ENCODE measurements around the gene FAM78B.

The FAM78B gene

GRCh38 chr1:166159656-166160055 lies 7.1 kb downstream of the FAM78B start:
- Histone ChIP-seq H3K9me3 (ENCODE audit: control insufficient read depth, insufficient read depth, low read length) (no peaks in the 10 kb centered on the region), H3K36me3 (ENCODE audit: control insufficient read depth, insufficient read depth, low read length) (no peaks in the 10 kb centered on the region), H3K4me1 (ENCODE audit: control insufficient read depth, insufficient read depth, low read length) (peaks cover 2% of the 10 kb centered on the region), H3K4me3 (ENCODE audit: low read depth, low read length) (no peak overlapping the region), H3K9ac (ENCODE audit: low read depth, low read length) (no peak overlapping the region), H3K27me3 (ENCODE audit: control insufficient read depth, insufficient read depth, low read length) (peaks cover 29% of the 10 kb centered on the region)

- H3K27me3 ChIP-seq (ENCODE audit: control insufficient read depth, insufficient read depth, low read length) = peaks cover under 1% of the 10 kb centered on the region
- H3K9me3 ChIP-seq (ENCODE audit: control insufficient read depth, insufficient read depth, low read length) = no peaks in the 10 kb centered on the region
- H3K9ac ChIP-seq (ENCODE audit: low read depth, low read length) = no peak overlapping the region
- no peaks in the 10 kb centered on the region for H3K36me3 ChIP-seq (ENCODE audit: control insufficient read depth, insufficient read depth, low read length)
- H3K4me3 ChIP-seq (ENCODE audit: low read depth, low read length) = no peak overlapping the region
- H3K4me1 ChIP-seq (ENCODE audit: control insufficient read depth, insufficient read depth, low read length) = no peaks in the 10 kb centered on the region
These were observed 10.1 kb downstream of the FAM78B start for GRCh38 chr1:166156674-166157073.

GRCh38 chr1:166155108-166155507 lies 11.7 kb downstream of the FAM78B start:
- no peak overlapping the region for H3K9ac ChIP-seq (ENCODE audit: low read depth, low read length)
- H3K36me3 ChIP-seq (ENCODE audit: control insufficient read depth, insufficient read depth, low read length) = no peaks in the 10 kb centered on the region
- no peaks in the 10 kb centered on the region for H3K9me3 ChIP-seq (ENCODE audit: control insufficient read depth, insufficient read depth, low read length)
- H3K4me1 ChIP-seq (ENCODE audit: control insufficient read depth, insufficient read depth, low read length) = no peaks in the 10 kb centered on the region
- H3K27me3 ChIP-seq (ENCODE audit: control insufficient read depth, insufficient read depth, low read length) = no peaks in the 10 kb centered on the region
- no peak overlapping the region for H3K4me3 ChIP-seq (ENCODE audit: low read depth, low read length)

- no peaks in the 10 kb centered on the region for H3K27me3 ChIP-seq (ENCODE audit: control insufficient read depth, insufficient read depth, low read length)
- H3K4me1 ChIP-seq (ENCODE audit: control insufficient read depth, insufficient read depth, low read length) = no peaks in the 10 kb centered on the region
- no peaks in the 10 kb centered on the region for H3K36me3 ChIP-seq (ENCODE audit: control insufficient read depth, insufficient read depth, low read length)
- no peaks in the 10 kb centered on the region for H3K9me3 ChIP-seq (ENCODE audit: control insufficient read depth, insufficient read depth, low read length)
- H3K4me3 ChIP-seq (ENCODE audit: low read depth, low read length) = no peak overlapping the region
- H3K9ac ChIP-seq (ENCODE audit: low read depth, low read length) = no peak overlapping the region
These were observed 13.1 kb downstream of the FAM78B start for GRCh38 chr1:166153525-166154314.

GRCh38 chr1:166152978-166153377 lies 13.8 kb downstream of the FAM78B start:
- Histone ChIP-seq H3K4me1 (ENCODE audit: control insufficient read depth, insufficient read depth, low read length) (no peaks in the 10 kb centered on the region), H3K36me3 (ENCODE audit: control insufficient read depth, insufficient read depth, low read length) (no peaks in the 10 kb centered on the region), H3K9me3 (ENCODE audit: control insufficient read depth, insufficient read depth, low read length) (no peaks in the 10 kb centered on the region), H3K27me3 (ENCODE audit: control insufficient read depth, insufficient read depth, low read length) (no peaks in the 10 kb centered on the region), H3K4me3 (ENCODE audit: low read depth, low read length) (no peak overlapping the region), H3K9ac (ENCODE audit: low read depth, low read length) (no peak overlapping the region)

GRCh38 chr1:166151804-166152203 lies 15.0 kb downstream of the FAM78B start:
- Histone ChIP-seq H3K9me3 (ENCODE audit: control insufficient read depth, insufficient read depth, low read length) (no peaks in the 10 kb centered on the region), H3K4me3 (ENCODE audit: low read depth, low read length) (no peak overlapping the region)

GRCh38 chr1:166145499-166145898 lies 21.3 kb downstream of the FAM78B start:
- H3K4me1 ChIP-seq (ENCODE audit: control insufficient read depth, insufficient read depth, low read length) = no peaks in the 10 kb centered on the region
- no peaks in the 10 kb centered on the region for H3K27me3 ChIP-seq (ENCODE audit: control insufficient read depth, insufficient read depth, low read length)
- no peaks in the 10 kb centered on the region for H3K36me3 ChIP-seq (ENCODE audit: control insufficient read depth, insufficient read depth, low read length)
- no peak overlapping the region for H3K9ac ChIP-seq (ENCODE audit: low read depth, low read length)
- no peaks in the 10 kb centered on the region for H3K9me3 ChIP-seq (ENCODE audit: control insufficient read depth, insufficient read depth, low read length)
- no peak overlapping the region for H3K4me3 ChIP-seq (ENCODE audit: low read depth, low read length)

More at GRCh38 chr1:166151804-166152203, 15.0 kb downstream of the FAM78B start:
- H3K9ac ChIP-seq (ENCODE audit: low read depth, low read length) = no peak overlapping the region
- H3K27me3 ChIP-seq (ENCODE audit: control insufficient read depth, insufficient read depth, low read length) = no peaks in the 10 kb centered on the region
- no peaks in the 10 kb centered on the region for H3K4me1 ChIP-seq (ENCODE audit: control insufficient read depth, insufficient read depth, low read length)
- no peaks in the 10 kb centered on the region for H3K36me3 ChIP-seq (ENCODE audit: control insufficient read depth, insufficient read depth, low read length)

- no peaks in the 10 kb centered on the region for H3K27me3 ChIP-seq (ENCODE audit: control insufficient read depth, insufficient read depth, low read length)
These were observed 24.8 kb downstream of the FAM78B start for GRCh38 chr1:166141969-166142368.

GRCh38 chr1:166140251-166140650 lies 26.6 kb downstream of the FAM78B start:
- H3K4me1 ChIP-seq (ENCODE audit: control insufficient read depth, insufficient read depth, low read length) = no peaks in the 10 kb centered on the region
- no peaks in the 10 kb centered on the region for H3K36me3 ChIP-seq (ENCODE audit: control insufficient read depth, insufficient read depth, low read length)
- H3K27me3 ChIP-seq (ENCODE audit: control insufficient read depth, insufficient read depth, low read length) = no peaks in the 10 kb centered on the region
- H3K9ac ChIP-seq (ENCODE audit: low read depth, low read length) = no peak overlapping the region
- H3K9me3 ChIP-seq (ENCODE audit: control insufficient read depth, insufficient read depth, low read length) = no peaks in the 10 kb centered on the region
- H3K4me3 ChIP-seq (ENCODE audit: low read depth, low read length) = no peak overlapping the region

More at GRCh38 chr1:166141969-166142368, 24.8 kb downstream of the FAM78B start:
- H3K4me1 ChIP-seq (ENCODE audit: control insufficient read depth, insufficient read depth, low read length) = no peaks in the 10 kb centered on the region
- no peaks in the 10 kb centered on the region for H3K36me3 ChIP-seq (ENCODE audit: control insufficient read depth, insufficient read depth, low read length)
- H3K4me3 ChIP-seq (ENCODE audit: low read depth, low read length) = no peak overlapping the region
- no peaks in the 10 kb centered on the region for H3K9me3 ChIP-seq (ENCODE audit: control insufficient read depth, insufficient read depth, low read length)
- H3K9ac ChIP-seq (ENCODE audit: low read depth, low read length) = no peak overlapping the region

GRCh38 chr1:166139735-166140134 lies 27.1 kb downstream of the FAM78B start:
- Histone ChIP-seq H3K36me3 (ENCODE audit: control insufficient read depth, insufficient read depth, low read length) (no peaks in the 10 kb centered on the region), H3K9me3 (ENCODE audit: control insufficient read depth, insufficient read depth, low read length) (no peaks in the 10 kb centered on the region), H3K27me3 (ENCODE audit: control insufficient read depth, insufficient read depth, low read length) (no peaks in the 10 kb centered on the region), H3K4me1 (ENCODE audit: control insufficient read depth, insufficient read depth, low read length) (no peaks in the 10 kb centered on the region), H3K9ac (ENCODE audit: low read depth, low read length) (no peak overlapping the region), H3K4me3 (ENCODE audit: low read depth, low read length) (no peak overlapping the region)

- Histone ChIP-seq H3K4me3 (ENCODE audit: low read depth, low read length) (no peak overlapping the region), H3K4me1 (ENCODE audit: control insufficient read depth, insufficient read depth, low read length) (no peaks in the 10 kb centered on the region), H3K9me3 (ENCODE audit: control insufficient read depth, insufficient read depth, low read length) (no peaks in the 10 kb centered on the region), H3K9ac (ENCODE audit: low read depth, low read length) (no peak overlapping the region), H3K27me3 (ENCODE audit: control insufficient read depth, insufficient read depth, low read length) (no peaks in the 10 kb centered on the region), H3K36me3 (ENCODE audit: control insufficient read depth, insufficient read depth, low read length) (no peaks in the 10 kb centered on the region)
These were observed 30.0 kb downstream of the FAM78B start for GRCh38 chr1:166136699-166137401.

GRCh38 chr1:166136222-166136621 lies 30.6 kb downstream of the FAM78B start:
- no peaks in the 10 kb centered on the region for H3K36me3 ChIP-seq (ENCODE audit: control insufficient read depth, insufficient read depth, low read length)
- H3K9ac ChIP-seq (ENCODE audit: low read depth, low read length) = no peak overlapping the region
- no peak overlapping the region for H3K4me3 ChIP-seq (ENCODE audit: low read depth, low read length)
- H3K4me1 ChIP-seq (ENCODE audit: control insufficient read depth, insufficient read depth, low read length) = no peaks in the 10 kb centered on the region
- no peaks in the 10 kb centered on the region for H3K9me3 ChIP-seq (ENCODE audit: control insufficient read depth, insufficient read depth, low read length)
- no peaks in the 10 kb centered on the region for H3K27me3 ChIP-seq (ENCODE audit: control insufficient read depth, insufficient read depth, low read length)

All from iPS-15b (cell line).